ENCODE measurements around the gene PTAR1.

PTAR1 gene

DNA sequence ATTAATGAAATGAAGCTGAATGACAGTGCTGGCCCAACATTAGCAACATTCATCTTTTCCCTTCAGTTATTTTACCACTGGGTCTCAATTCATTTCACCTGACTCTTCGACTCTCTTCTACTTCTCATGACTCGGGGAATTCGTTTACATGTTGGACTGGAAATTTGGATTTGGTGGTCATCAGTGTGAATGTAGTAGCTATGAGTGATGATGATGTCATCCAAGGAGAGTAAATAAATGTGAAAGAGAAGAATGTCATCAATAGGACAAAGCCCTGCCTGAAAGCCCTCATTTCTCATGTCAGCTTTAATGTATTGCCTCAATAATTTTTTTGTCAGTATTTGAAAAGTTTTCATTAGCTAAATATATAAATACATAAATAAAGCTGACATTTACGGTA is 38.9 kb upstream of the PTAR1 start:
- H3K4me3 ChIP-seq (ENCODE audit: low read depth, low read length): no peak overlapping the region
- DNase-seq (ENCODE audit: low read depth): no peak
- no peak for TF ChIP-seq CTCF (IDR thresholded peaks at IDR 0.05; ENCODE audit: control insufficient read depth, extremely low read depth, insufficient read depth)

GRCh38 chr9:69797675-69798074 is 37.9 kb upstream of the PTAR1 start:
- no peak for TF ChIP-seq CTCF (IDR thresholded peaks at IDR 0.05; ENCODE audit: control insufficient read depth, extremely low read depth, insufficient read depth)
- DNase-seq (ENCODE audit: low read depth): no peak
- H3K4me3 ChIP-seq (ENCODE audit: low read depth, low read length): no peak overlapping the region

DNA sequence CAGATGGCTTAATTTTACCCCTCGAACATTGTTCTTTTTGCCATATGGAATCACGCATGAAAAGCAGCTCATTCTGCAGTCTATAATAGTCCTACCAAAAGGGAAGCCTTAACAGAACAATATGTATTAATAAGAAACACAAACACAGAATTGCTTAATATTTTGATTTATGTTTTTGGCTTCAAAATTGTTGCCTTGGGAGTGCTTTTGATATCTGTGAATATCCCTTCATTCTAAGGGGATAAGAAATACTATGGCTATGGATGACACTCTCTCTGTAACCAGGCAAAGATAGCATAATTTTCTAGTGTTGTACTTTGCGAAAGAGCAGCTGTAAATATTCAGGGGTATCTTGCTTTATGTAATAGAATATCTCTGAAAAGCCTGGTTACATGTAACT is 34.5 kb upstream of the PTAR1 start:
- DNase-seq (ENCODE audit: low read depth): no peak
- no peak overlapping the region for H3K4me3 ChIP-seq (ENCODE audit: low read depth, low read length)
- no peak for TF ChIP-seq CTCF (IDR thresholded peaks at IDR 0.05; ENCODE audit: control insufficient read depth, extremely low read depth, insufficient read depth)

- peak; percentile 28; the same call in 1 of the 2 replicates for TF ChIP-seq CTCF (IDR thresholded peaks at IDR 0.05; ENCODE audit: control insufficient read depth, extremely low read depth, insufficient read depth)
- DNase-seq (ENCODE audit: low read depth): no peak
- H3K4me3 ChIP-seq (ENCODE audit: low read depth, low read length): no peak overlapping the region
Observed at GRCh38 chr9:69785757-69786156, 25.9 kb upstream of the PTAR1 start.

DNA sequence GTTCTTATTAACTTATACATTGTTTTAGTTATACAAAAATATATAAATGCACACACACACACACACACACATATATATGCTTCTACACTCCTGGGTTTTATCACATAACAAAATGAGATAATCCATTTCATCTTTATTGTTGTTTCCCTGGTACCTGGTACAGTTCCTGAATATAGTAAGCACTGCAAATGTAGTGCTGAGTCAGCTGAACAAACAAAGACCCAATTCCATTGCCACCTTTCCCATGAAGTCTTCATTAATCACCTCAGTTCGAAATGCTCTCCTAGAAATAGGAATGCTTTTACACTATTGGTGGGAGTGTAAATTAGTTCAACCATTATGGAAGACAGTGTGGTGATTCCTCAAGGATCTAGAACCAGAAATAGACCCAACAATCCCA is 13.4 kb upstream of the PTAR1 start:
- DNase-seq (ENCODE audit: low read depth): no peak
- no peak overlapping the region for H3K4me3 ChIP-seq (ENCODE audit: low read depth, low read length)

GRCh38 chr9:69771775-69772418 is 12.1 kb upstream of the PTAR1 start:
- no peak for DNase-seq (ENCODE audit: low read depth)
- H3K4me3 ChIP-seq (ENCODE audit: low read depth, low read length): no peak overlapping the region
- TF ChIP-seq CTCF (IDR thresholded peaks at IDR 0.05; ENCODE audit: control insufficient read depth, extremely low read depth, insufficient read depth): no peak

More for the DNA sequence above, 13.4 kb upstream of the PTAR1 start:
- no peak for TF ChIP-seq CTCF (IDR thresholded peaks at IDR 0.05; ENCODE audit: control insufficient read depth, extremely low read depth, insufficient read depth)

- no peak overlapping the region for H3K4me3 ChIP-seq (ENCODE audit: low read depth, low read length)
- TF ChIP-seq CTCF (IDR thresholded peaks at IDR 0.05; ENCODE audit: control insufficient read depth, extremely low read depth, insufficient read depth): no peak
- no peak for DNase-seq (ENCODE audit: low read depth)
Observed at GRCh38 chr9:69768716-69769115, 8.9 kb upstream of the PTAR1 start.
